Parathyroid adenoma (tissue), 2 donors: ENCODE measurements around the gene GRN.
A peak's percentile ranks its signal among the peaks of the same experiment; 100 is the strongest.
"Not testable (repeated sequence)": the region's sequence is repeated elsewhere in the genome, so short reads cannot be mapped to it uniquely, and the experiment has no call there.

Source experiments
- H2AFZ ChIP-seq: fragments of 300-600 bp; sonication (generic); one replicate; pipeline ENCODE4 v1.7.0; 2017; ENCODE audit warnings: antibody characterized with exemption, mild to moderate bottlenecking
- H3K27ac ChIP-seq: fragments of 300-600 bp; sonication (generic); one replicate; pipeline ENCODE4 v1.7.0; 2017
- H3K27me3 ChIP-seq: fragments of 300-600 bp; sonication (generic); one replicate; pipeline ENCODE4 v1.7.0; 2017; ENCODE audit warnings: low read length; ENCODE audit not compliant: control insufficient read depth, insufficient read depth
- H3K36me3 ChIP-seq: fragments of 300-600 bp; sonication (generic); one replicate; pipeline ENCODE4 v1.7.0; 2017; ENCODE audit warnings: low read length; ENCODE audit not compliant: control insufficient read depth, insufficient read depth
- H3K4me1 ChIP-seq: fragments of 300-600 bp; sonication (generic); one replicate; pipeline ENCODE4 v1.7.0; 2017; ENCODE audit warnings: control low read depth
- H3K4me2 ChIP-seq: fragments of 300-600 bp; sonication (generic); one replicate; pipeline ENCODE4 v1.7.0; 2017; ENCODE audit warnings: low read length
- H3K4me3 ChIP-seq: fragments of 300-600 bp; sonication (generic); one replicate; pipeline ENCODE4 v1.7.0; 2017; ENCODE audit warnings: low read depth, low read length
- H3K79me2 ChIP-seq: fragments of 300-600 bp; sonication (generic); one replicate; pipeline ENCODE4 v1.7.0; 2017; ENCODE audit warnings: control low read depth
- H3K9ac ChIP-seq: fragments of 300-600 bp; sonication (generic); one replicate; pipeline ENCODE4 v1.7.0; 2017; ENCODE audit warnings: mild to moderate bottlenecking
- H3K9me3 ChIP-seq: fragments of 300-600 bp; sonication (generic); one replicate; pipeline ENCODE4 v1.7.0; 2017; ENCODE audit warnings: low read length; ENCODE audit not compliant: control insufficient read depth
- TF ChIP-seq, protein P1 (sequence below): fragments of 300-600 bp; sonication (generic); IDR thresholded peaks from one replicate; pipeline ENCODE4 v1.7.0; 2017; ENCODE audit warnings: antibody characterized with exemption, mild to moderate bottlenecking
- donor health status: primary hyperparathyroidism.

GRN gene

DNA sequence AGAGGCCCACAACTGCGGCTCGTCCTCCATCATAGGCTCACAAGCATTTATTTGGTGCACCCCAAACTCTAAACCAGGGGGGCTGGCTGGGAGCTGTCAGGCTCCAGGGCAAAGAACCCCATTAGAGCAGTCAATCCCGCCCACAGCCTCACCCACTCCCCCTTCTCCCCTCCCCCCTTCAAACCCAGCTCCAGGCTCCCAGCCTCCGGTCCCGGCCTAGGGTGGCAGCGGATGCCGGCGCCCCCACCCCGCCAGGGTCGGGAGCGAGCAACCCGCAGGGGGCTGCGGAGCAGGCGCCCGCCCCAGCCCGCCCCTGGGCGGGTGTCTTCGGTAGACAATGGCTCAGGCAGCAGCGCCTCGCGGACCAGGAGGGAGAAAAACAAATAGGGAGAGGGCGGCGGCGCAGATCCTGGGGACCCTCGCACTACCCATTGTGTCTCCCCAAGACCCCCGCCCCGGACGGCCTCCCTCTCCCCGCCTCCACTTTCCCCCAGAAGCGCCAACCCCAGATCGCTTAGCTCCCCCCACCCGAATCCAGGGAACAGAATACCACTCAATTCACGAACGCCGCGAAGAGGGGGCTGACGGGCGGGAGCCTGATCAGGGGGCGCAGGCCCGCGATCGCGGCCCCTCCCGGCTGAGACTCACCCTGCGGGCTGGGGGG is 18.0 kb downstream of the GRN start:
- Histone ChIP-seq H3K79me2 (peaks cover 9% of the 10 kb centered on the region), H2AFZ (peak overlapping the region; percentile 88), H3K27me3 (no peaks in the 10 kb centered on the region), H3K36me3 (no peaks in the 10 kb centered on the region), H3K4me3 (peak overlapping the region; percentile 70), H3K9me3 (no peaks in the 10 kb centered on the region), H3K9ac (peak overlapping the region; percentile 47), H3K4me2 (peak overlapping the region; percentile 68), H3K4me1 (peaks cover 45% of the 10 kb centered on the region), H3K27ac (peak overlapping the region; percentile 93)
- TF ChIP-seq, protein P1, sequence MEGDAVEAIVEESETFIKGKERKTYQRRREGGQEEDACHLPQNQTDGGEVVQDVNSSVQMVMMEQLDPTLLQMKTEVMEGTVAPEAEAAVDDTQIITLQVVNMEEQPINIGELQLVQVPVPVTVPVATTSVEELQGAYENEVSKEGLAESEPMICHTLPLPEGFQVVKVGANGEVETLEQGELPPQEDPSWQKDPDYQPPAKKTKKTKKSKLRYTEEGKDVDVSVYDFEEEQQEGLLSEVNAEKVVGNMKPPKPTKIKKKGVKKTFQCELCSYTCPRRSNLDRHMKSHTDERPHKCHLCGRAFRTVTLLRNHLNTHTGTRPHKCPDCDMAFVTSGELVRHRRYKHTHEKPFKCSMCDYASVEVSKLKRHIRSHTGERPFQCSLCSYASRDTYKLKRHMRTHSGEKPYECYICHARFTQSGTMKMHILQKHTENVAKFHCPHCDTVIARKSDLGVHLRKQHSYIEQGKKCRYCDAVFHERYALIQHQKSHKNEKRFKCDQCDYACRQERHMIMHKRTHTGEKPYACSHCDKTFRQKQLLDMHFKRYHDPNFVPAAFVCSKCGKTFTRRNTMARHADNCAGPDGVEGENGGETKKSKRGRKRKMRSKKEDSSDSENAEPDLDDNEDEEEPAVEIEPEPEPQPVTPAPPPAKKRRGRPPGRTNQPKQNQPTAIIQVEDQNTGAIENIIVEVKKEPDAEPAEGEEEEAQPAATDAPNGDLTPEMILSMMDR: no peak

DNA sequence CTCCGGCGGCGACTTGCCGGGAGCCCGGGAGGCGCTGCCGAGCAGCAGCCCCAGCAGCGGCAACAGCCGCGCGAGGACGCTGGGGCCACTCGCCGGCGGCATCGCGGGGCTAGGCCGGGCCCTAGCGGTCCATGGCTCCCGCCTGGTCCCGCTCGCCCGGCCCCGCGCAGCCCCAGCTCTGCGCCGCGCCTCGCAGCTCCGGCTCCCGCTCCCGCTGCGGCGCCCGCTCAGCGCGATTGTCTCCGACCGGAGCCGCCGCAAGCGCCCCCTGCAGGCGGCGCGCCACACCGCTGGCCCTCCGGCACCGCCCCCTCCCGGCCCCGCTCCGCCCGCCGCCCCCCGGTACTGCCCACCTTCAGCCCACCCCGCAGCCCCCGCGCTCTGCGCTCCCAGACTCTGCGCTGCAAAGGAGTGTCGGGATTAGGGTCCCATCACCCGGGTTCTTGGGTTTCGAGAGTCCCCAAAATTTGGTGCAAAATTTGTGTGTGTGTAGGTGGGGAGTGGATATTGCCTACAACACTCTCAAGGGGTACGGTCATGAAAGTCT is 18.6 kb downstream of the GRN start, which contains the start of gene FAM171A2:
Gene FAM171A2, minus strand, starts transcription at position 241 of the 547 bp plus-strand sequence. Its CDS starts 139 bp downstream, at position 102.
- H3K9ac ChIP-seq: peak within 1 kb of the TSS; percentile 47
- H3K9me3 ChIP-seq: no peaks in the 10 kb centered on the region
- TF ChIP-seq, protein P1: peak; percentile 62
- no peaks in the 10 kb centered on the region for H3K27me3 ChIP-seq
- peak within 1 kb of the TSS; percentile 88 for H2AFZ ChIP-seq
- H3K27ac ChIP-seq: peak within 1 kb of the TSS; percentile 93
- H3K4me2 ChIP-seq: peak within 1 kb of the TSS; percentile 78
- H3K4me1 ChIP-seq: peaks cover 45% of the 10 kb centered on the region
- no peaks in the 10 kb centered on the region for H3K36me3 ChIP-seq
- peak within 1 kb of the TSS; percentile 70 for H3K4me3 ChIP-seq
- H3K79me2 ChIP-seq: peaks cover 9% of the 10 kb centered on the region

DNA sequence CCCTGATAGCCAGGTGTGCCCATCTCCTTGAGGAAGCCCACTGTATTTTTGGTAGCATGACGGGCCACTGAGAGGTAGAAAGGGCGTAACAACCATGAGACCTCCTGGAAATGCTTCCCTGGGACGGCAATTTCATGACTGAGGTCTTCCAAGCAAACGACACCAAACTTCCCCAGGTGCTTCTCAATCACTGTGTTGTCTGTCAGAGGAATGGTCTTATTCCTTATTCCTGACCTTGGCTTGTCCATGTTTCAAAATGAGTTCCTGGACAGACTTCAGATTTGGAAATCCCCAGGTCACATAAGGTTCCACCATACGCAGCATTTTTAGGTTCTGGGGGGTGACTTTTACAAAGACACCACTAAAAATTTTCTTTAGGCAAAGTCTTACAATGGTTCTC is 19.9 kb downstream of the GRN start:
- H3K4me3 ChIP-seq, H3K27ac ChIP-seq, H3K36me3 ChIP-seq, H2AFZ ChIP-seq, H3K9ac ChIP-seq, H3K4me2 ChIP-seq, H3K9me3 ChIP-seq, H3K27me3 ChIP-seq, H3K79me2 ChIP-seq: not testable (repeated sequence)
- H3K4me1 ChIP-seq: peaks cover 38% of the 10 kb centered on the region

DNA sequence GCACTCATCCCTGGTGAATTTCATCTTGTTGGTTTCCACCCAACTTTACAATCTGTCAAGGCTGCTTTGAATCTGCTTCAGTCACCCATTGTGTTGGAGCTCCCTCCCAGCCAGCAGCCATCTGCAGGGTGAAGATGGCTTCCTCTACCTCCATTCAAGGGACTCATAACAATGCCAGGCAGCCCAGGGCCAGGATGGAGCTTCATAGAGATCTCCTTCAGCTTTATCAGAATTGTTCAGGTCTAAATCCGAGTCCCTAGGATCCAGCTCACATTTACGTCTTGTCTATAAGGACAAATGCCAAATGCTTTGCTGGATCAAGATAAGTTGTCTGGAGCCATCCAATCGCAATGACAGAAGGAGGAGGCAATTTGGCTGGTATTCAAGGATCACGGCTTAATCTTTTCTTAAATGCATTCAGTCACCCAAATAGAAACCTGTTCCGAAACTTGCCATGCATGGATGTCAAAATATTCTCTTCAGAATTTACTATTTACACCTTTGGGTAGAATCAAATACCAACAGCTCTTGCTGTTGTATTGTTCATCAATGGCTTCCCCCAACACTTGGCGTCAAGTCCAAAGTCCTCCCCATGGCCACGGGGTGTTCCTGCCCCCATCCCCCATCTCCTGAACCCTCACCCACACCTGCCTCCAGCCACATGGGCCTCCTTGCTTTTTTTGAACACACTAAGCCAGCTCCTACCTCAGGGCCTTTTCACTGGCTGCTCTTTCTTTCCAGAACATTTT is 22.3 kb downstream of the GRN start:
- peaks cover 16% of the 10 kb centered on the region for H3K4me1 ChIP-seq
- peak overlapping the region; percentile 54 for H3K27ac ChIP-seq
- peak overlapping the region; percentile 68 for H3K4me2 ChIP-seq
- H3K9me3 ChIP-seq: no peaks in the 10 kb centered on the region
- peak overlapping the region; percentile 76 for H2AFZ ChIP-seq
- TF ChIP-seq, protein P1: no peak
- H3K79me2 ChIP-seq: peaks cover 3% of the 10 kb centered on the region
- peak overlapping the region; percentile 40 for H3K4me3 ChIP-seq
- H3K36me3 ChIP-seq: no peaks in the 10 kb centered on the region
- H3K27me3 ChIP-seq: no peaks in the 10 kb centered on the region
- H3K9ac ChIP-seq: no peak overlapping the region

DNA sequence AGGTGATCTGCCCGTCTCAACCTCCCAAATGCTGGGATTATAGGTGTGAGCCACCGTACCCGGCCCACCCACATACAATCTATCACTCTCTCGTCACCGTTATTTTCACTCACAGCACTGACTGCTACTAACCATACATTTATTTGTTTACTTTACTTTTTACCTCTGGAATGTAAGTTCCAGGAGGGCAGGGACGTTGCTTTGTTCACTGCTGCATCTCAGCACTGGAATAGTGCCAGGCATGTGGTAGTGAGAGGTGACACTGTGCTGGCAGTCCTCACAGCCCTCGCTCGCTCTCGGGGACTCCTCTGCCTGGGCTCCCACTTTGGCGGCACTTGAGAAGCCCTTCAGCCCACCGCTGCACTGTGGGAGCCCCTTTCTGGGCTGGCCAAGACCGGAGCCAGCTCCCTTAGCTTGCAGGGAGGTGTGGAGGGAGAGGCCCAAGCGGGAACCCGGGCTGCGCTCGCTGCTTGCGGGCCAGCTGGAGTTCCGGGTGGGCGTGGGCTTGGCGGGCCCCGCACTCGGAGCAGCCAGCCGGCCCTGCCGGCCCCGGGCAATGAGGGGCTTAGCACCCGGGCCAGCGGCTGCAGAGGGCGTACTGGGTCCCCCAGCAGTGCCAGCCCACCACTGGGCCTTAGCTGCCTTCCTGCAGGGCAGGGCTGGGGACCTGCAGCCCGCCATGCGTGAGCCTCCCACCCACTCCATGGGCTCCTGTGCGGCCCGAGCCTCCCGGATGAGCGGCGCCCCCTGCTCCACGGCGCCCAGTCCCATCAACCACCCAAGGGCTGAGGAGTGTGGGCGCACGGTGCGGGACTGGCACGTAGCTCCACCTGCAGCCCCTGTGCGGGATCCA is 23.5 kb downstream of the GRN start:
- H3K4me1 ChIP-seq: peaks cover 16% of the 10 kb centered on the region
- H3K27me3 ChIP-seq, H3K9ac ChIP-seq: not testable (repeated sequence)

DNA sequence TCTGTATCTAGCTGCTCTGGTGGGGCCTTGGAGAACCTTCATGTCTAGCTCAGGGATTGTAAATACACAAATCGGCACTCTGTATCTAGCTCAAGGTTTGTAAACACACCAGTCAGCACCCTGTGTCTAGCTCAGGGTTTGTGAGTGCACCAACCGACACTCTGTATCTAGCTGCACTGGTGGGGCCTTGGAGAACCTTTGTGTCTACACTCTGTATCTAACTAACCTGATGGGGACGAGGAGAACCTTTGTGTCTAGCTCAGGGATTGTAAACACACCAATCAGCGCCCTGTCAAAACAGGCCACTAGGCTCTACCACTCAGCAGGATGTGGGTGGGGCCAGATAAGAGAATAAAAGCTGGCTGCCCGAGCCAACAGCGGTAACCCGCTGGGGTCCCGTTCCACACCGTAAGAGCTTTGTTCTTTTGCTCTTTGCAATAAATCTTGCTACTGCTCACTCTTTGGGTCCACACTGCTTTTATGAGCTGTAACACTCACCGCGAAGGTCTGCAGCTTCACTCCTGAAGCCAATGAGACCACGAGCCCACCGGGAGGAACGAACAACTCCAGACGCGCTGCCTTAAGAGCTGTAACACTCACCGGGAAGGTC is 24.4 kb downstream of the GRN start:
- H3K27ac ChIP-seq, H3K27me3 ChIP-seq, H3K9me3 ChIP-seq, H2AFZ ChIP-seq, H3K79me2 ChIP-seq, H3K4me2 ChIP-seq, H3K9ac ChIP-seq, H3K4me3 ChIP-seq, H3K36me3 ChIP-seq: not testable (repeated sequence)
- H3K4me1 ChIP-seq: peaks cover 16% of the 10 kb centered on the region

More for the DNA sequence above, 23.5 kb downstream of the GRN start:
- H2AFZ ChIP-seq, H3K4me2 ChIP-seq, H3K36me3 ChIP-seq, H3K27ac ChIP-seq, H3K9me3 ChIP-seq, H3K79me2 ChIP-seq, H3K4me3 ChIP-seq: not testable (repeated sequence)
